NCI-H1105 treated with DMSO at 0.1 percent for 48 hours (cell line): ENCODE results near the gene CD300LG.
A peak's percentile ranks its signal among the peaks of the same experiment; 100 is the strongest.
"Not testable (repeated sequence)": the region's sequence is repeated elsewhere in the genome, so short reads cannot be mapped to it uniquely, and the experiment has no call there.

ENCODE experiments used
- DNase-seq: peaks from one replicate; lab custom pipeline; 2025; lab: John Stamatoyannopoulos, UW

The CD300LG gene

GRCh38 chr17:43825567-43825966 lies 21.4 kb upstream of the CD300LG start:
- no peak for DNase-seq

DNA sequence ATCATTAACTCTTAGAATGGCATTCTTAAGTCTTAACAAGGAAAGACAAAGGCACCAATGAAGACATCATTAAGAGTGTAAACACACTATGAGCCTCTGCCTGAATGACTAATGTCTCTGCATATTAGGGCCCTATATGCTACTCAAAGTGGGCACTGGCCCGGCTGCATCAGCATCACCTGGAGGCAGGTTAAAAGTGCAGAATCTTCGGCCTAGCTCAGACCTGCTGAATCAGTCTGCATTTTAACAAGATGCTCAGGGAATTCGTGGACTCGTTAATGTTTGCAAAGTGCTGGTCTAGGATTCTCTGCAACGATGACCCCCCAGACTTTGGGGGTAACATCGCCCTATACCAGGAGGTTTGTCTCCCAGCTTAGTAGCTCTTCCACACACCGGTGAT lies 20.8 kb upstream of the CD300LG start:
- DNase-seq = no peak

GRCh38 chr17:43827596-43827995 lies 19.4 kb upstream of the CD300LG start:
- DNase-seq = no peak

GRCh38 chr17:43829738-43830137 lies 17.2 kb upstream of the CD300LG start:
- no peak for DNase-seq

- no peak for DNase-seq
Measured at GRCh38 chr17:43830510-43831140, 16.4 kb upstream of the CD300LG start.

DNA sequence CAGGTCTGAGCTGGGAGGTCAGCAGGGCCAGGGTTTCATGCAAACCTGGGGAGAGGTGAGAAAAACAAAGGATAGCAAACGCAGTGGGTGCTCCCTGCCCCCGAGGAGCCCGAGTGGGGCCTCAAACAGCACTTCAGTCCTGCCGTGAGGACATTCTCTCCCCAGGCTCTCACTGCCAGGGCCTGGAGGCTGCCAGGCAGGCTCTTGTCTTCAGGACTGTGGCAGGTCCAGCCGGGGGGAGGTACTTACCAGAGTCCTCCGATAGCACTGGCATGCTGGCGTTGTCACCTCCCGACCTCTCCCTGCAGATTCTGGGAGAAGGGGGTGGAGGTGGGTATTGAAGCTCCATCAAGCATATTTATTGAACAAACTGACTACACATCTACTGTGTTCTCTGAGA lies 15.3 kb upstream of the CD300LG start:
- no peak for DNase-seq

GRCh38 chr17:43832168-43832975 lies 14.6 kb upstream of the CD300LG start:
- DNase-seq = peak; percentile 19

GRCh38 chr17:43832976-43833829 lies 13.8 kb upstream of the CD300LG start, which contains the start of gene MPP3:
TSS of gene MPP3 (minus strand) at chr17:43833146. CDS start at chr17:43831906, 1,240 bp downstream.
- peak; percentile 49 for DNase-seq

DNA sequence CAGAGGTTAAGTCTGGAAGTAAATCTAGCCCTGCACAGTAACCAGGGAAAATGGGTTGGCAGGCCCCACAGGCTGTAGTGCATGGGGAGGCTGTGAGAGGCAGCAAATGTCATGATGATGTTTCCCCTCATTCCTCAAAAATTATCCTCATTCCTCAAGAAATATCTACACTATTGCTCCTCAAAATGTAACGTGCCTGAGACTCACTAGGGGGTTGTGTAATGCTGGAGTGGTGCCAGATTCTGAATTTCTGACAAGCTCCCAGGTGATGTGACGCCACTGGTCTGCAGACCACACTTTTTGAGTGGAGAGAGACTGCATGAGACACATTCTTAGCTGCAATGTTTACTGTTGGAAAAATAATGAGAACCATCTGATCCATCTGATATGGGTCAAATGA lies 12.9 kb upstream of the CD300LG start:
- DNase-seq = no peak

GRCh38 chr17:43839670-43840108 lies 7.3 kb upstream of the CD300LG start:
- DNase-seq = peak; percentile 91

- DNase-seq = no peak
Measured at GRCh38 chr17:43840814-43841213, 6.2 kb upstream of the CD300LG start.

- no peak for DNase-seq
Measured at GRCh38 chr17:43841282-43841681, 5.7 kb upstream of the CD300LG start.

DNA sequence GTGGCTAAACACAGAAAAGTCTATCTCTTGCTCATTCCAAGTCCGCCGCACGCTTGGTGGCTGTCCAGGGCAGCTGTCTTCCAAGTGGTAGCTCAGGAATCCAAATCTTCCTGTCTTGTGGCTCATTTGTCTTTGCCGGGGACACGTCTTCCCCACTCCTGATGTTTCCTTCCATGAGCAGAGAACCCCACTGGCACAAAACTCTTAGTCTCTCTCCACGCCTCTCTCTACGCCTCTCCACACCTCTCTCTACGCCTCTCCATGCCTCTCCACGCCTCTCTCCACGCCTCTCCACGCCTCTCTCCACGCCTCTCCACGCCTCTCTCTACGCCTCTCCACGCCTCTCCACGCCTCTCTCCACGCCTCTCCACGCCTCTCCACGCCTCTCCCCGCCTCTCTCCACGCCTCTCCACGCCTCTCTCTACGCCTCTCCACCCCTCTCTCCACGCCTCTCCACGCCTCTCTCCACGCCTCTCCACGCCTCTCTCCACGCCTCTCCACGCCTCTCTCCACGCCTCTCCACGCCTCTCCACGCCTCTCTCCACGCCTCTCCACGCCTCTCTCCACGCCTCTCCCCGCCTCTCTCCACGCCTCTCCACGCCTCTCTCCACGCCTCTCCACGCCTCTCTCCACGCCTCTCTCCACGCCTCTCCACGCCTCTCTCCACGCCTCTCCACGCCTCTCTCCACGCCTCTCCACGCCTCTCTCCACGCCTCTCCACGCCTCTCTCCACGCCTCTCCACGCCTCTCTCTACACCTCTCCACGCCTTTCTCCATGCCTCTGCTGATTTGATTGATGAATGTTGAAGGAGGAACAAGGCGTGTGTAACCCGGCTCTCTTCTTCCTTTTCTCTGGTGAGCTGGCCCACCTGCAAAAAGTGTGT lies 4.6 kb upstream of the CD300LG start:
- DNase-seq = not testable (repeated sequence)

GRCh38 chr17:43842975-43843325 lies 4.0 kb upstream of the CD300LG start:
- no peak for DNase-seq

DNA sequence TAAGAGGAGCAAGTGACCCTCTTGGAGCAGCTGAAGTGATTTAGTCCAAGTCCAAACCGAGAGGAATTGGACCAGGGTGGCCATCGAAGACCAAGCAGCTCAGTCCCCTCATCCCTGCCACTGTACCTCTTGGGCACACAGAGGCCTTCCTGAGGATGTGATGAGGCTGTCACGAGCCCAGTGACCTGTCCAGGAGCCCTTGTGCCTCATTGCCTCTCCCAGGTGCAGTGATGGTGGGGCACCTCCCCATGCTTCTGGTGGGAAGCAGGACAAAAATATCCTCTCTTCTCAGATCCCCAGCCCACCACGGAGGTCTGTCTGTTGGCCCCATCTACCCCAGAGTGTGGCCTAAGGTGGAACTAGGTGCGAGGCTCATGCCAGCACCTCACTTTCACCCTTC lies 2.7 kb upstream of the CD300LG start:
- DNase-seq = no peak

GRCh38 chr17:43845766-43846165 lies 1.2 kb upstream of the CD300LG start:
- DNase-seq = no peak

GRCh38 chr17:43846221-43846712 lies 709 bp upstream of the CD300LG start:
- DNase-seq = peak; percentile 31

GRCh38 chr17:43848601-43849000 lies 1.6 kb downstream of the CD300LG start:
- no peak for DNase-seq

DNA sequence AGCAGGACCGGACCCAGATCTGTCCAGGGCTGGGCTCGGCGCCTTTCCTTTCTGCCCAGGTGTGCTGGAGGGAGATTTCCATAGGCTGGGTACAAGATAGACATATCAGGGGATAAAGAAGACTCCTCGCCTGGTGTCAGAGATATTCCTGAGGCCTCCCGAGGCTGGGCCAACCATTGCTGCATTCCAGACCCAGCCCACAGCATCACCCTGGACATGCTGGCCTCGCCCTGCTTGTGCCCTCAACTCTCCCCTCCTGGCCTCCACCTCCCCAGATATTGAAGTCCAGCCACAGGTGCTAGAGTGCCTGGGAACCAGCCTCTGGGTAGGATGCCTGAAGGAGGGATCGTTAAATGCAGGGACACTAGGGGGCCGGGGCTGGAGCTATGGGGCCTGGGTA lies 2.1 kb downstream of the CD300LG start:
- DNase-seq = no peak

- DNase-seq = no peak
Measured at GRCh38 chr17:43852571-43852970, 5.6 kb downstream of the CD300LG start.

DNA sequence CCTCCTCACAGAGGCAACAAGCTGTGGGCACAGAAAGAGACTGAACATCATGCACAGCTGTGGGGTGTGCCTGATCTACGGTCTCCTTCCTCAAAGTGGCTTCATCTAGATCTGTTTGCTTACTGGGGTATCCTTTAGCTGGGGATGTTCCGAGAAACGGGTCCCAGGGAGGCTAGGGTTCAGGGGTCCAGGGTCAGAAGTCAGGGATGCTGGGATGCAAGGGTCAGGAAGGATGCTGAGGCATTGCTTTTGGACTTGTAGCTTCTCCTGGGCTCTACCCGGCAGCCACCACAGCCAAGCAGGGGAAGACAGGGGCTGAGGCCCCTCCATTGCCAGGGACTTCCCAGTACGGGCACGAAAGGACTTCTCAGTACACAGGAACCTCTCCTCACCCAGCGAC lies 6.6 kb downstream of the CD300LG start:
- DNase-seq = no peak
